ENCODE measurements around the gene CACNA1G. TPM values are rescaled to one million over a fixed set of nuclear protein-coding genes. Genes with fewer than 3 reads are reported as not detected.

CACNA1G gene
- total RNA-seq, 1 experiment from 2014 or later: 6.7 TPM

GRCh38 chr17:50629902-50630301 lies 69.4 kb downstream of the CACNA1G start:
- peaks cover 33% of the 10 kb centered on the region for H3K27me3 Mint-ChIP-seq (ENCODE audit: low read depth)
- H3K36me3 Mint-ChIP-seq: no peaks in the 10 kb centered on the region
- POLR2A ChIA-PET: no interaction called here
- no peak overlapping the region for H3K27ac Mint-ChIP-seq
- CTCF ChIA-PET: interaction anchor here (0.6 to 7.5 kb wide), 33 partner anchors 9 to 460 kb away, joined by 3 to 121 read pairs (median 6); partner anchors contain the start of genes CACNA1G, LRRC59 and SPATA20
- ATAC-seq (no peak), DNase-seq (ENCODE audit: low spot score) (no peak)
- H3K4me1 Mint-ChIP-seq: peaks cover 27% of the 10 kb centered on the region
- H3K4me3 Mint-ChIP-seq: no peak overlapping the region
- TF ChIP-seq ZNF425 (CRISPR knock-in tag; conservative IDR thresholded peaks at IDR 0.05): no peak
- no peak for TF ChIP-seq ZNF423 (CRISPR knock-in tag; IDR thresholded peaks at IDR 0.05)
- no peak for TF ChIP-seq ZBTB21 (CRISPR knock-in tag; IDR thresholded peaks at IDR 0.05; ENCODE audit: borderline replicate concordance)
- H3K9me3 Mint-ChIP-seq: no peaks in the 10 kb centered on the region

GRCh38 chr17:50630524-50631194 lies 70.1 kb downstream of the CACNA1G start:
- H3K4me1 Mint-ChIP-seq: peaks cover 25% of the 10 kb centered on the region
- H3K4me3 Mint-ChIP-seq: no peak overlapping the region
- ChIA-PET CTCF (interaction anchor here (0.6 to 7.5 kb wide), 36 partner anchors 9 to 233 kb away, joined by 3 to 121 read pairs (median 5); partner anchors contain the start of genes CACNA1G, LRRC59 and SPATA20), POLR2A (no interaction called here)
- no peak overlapping the region for H3K27ac Mint-ChIP-seq
- H3K9me3 Mint-ChIP-seq: no peaks in the 10 kb centered on the region
- H3K36me3 Mint-ChIP-seq: no peaks in the 10 kb centered on the region
- H3K27me3 Mint-ChIP-seq (ENCODE audit: low read depth): peaks cover 40% of the 10 kb centered on the region
- DNase-seq (ENCODE audit: low spot score) (peak; percentile 79), ATAC-seq (peak; percentile 54)
- TF ChIP-seq ZNF121 (CRISPR knock-in tag; IDR thresholded peaks at IDR 0.05) (no peak), ZNF138 (CRISPR knock-in tag; conservative IDR thresholded peaks at IDR 0.05) (0 out of 2 replicates have a peak, but pooled peaks have one; percentile 23), ZBTB21 (CRISPR knock-in tag; IDR thresholded peaks at IDR 0.05; ENCODE audit: borderline replicate concordance) (no peak), SOX15 (CRISPR knock-in tag; IDR thresholded peaks at IDR 0.05) (no peak), MLX (CRISPR knock-in tag; IDR thresholded peaks at IDR 0.05) (no peak), PRDM15 (CRISPR knock-in tag; IDR thresholded peaks at IDR 0.05) (no peak), ZNF425 (CRISPR knock-in tag; conservative IDR thresholded peaks at IDR 0.05) (no peak), IRF1 (CRISPR knock-in tag; IDR thresholded peaks at IDR 0.05) (no peak), ATF1 (CRISPR knock-in tag; IDR thresholded peaks at IDR 0.05) (no peak), HMGXB4 (CRISPR knock-in tag; IDR thresholded peaks at IDR 0.05) (peak; percentile 69; the same call in 1 of the 2 replicates), ZNF232 (CRISPR knock-in tag; IDR thresholded peaks at IDR 0.05) (no peak), GRHL2 (CRISPR knock-in tag; IDR thresholded peaks at IDR 0.05; ENCODE audit: insufficient replicate concordance, severe bottlenecking) (no peak), FOXK1 (CRISPR knock-in tag; IDR thresholded peaks at IDR 0.05) (no peak), MAX (CRISPR knock-in tag; IDR thresholded peaks at IDR 0.05) (no peak), NFATC4 (CRISPR knock-in tag; IDR thresholded peaks at IDR 0.05) (no peak), USF2 (CRISPR knock-in tag; IDR thresholded peaks at IDR 0.05) (0 out of 2 replicates have a peak, but pooled peaks have one; percentile 27), CTCF (IDR thresholded peaks at IDR 0.05) (peak; percentile 65)
